SK-N-SH treated with all-trans-retinoic acid at 6 μM for 48 hours (cell line): ENCODE measurements around the gene CNIH4.
A peak's percentile ranks its signal among the peaks of the same experiment; 100 is the strongest.
"Not testable (repeated sequence)": the region's sequence is repeated elsewhere in the genome, so short reads cannot be mapped to it uniquely, and the experiment has no call there.

Experiments
- ATAC-seq: fragments of 200-7000 bp; cut with Tn5 transposase; 3 replicates; pipeline ENCODE4 v1.9.1; 2020; ENCODE audit warnings: mild to moderate bottlenecking, moderate library complexity
- ARNTL ChIP-seq: fragments of 450-650 bp; formaldehyde crosslinking; IDR thresholded peaks from 2 replicates; pipeline ENCODE4 v1.5.0; 2020; ENCODE audit warnings: low read depth, mild to moderate bottlenecking, moderate library complexity, borderline replicate concordance
- BACH2 ChIP-seq: fragments of 250-450 bp; sonication (Bioruptor Pico); IDR thresholded peaks from 2 replicates; pipeline ENCODE4 v1.9.0; 2021; ENCODE audit warnings: mild to moderate bottlenecking, borderline replicate concordance
- CREB5 ChIP-seq: fragments of 250-450 bp; sonication (Bioruptor Pico); IDR thresholded peaks from 2 replicates; pipeline ENCODE4 v1.5.1; 2020; ENCODE audit warnings: low read depth, mild to moderate bottlenecking, moderate library complexity
- CSDC2 ChIP-seq: fragments of 250-450 bp; sonication (Bioruptor Pico); IDR thresholded peaks from 2 replicates; pipeline ENCODE4 v1.5.0; 2020; ENCODE audit warnings: mild to moderate bottlenecking, moderate library complexity
- GLIS3 ChIP-seq: fragments of 250-450 bp; sonication (Bioruptor Pico); IDR thresholded peaks from 2 replicates; pipeline ENCODE4 v1.5.0; 2020; ENCODE audit warnings: mild to moderate bottlenecking, moderate library complexity
- ISL1 ChIP-seq: fragments of 250-450 bp; sonication (Bioruptor Pico); IDR thresholded peaks from 2 replicates; pipeline ENCODE4 v2.1.2; 2022; ENCODE audit warnings: mild to moderate bottlenecking, moderate library complexity
- OSR1 ChIP-seq: fragments of 250-450 bp; sonication (Bioruptor Pico); IDR thresholded peaks from 2 replicates; pipeline ENCODE4 v1.8.0; 2022; ENCODE audit warnings: moderate library complexity, mild to moderate bottlenecking, inconsistent platforms
- PPARA ChIP-seq: fragments of 250-450 bp; sonication (Bioruptor Pico); IDR thresholded peaks from 2 replicates; pipeline ENCODE4 v1.5.0; 2020; ENCODE audit warnings: mild to moderate bottlenecking, borderline replicate concordance
- TCF4 ChIP-seq: fragments of 250-450 bp; sonication (Bioruptor Pico); IDR thresholded peaks from 2 replicates; pipeline ENCODE4 v1.8.0; 2021; ENCODE audit warnings: mild to moderate bottlenecking, moderate library complexity, borderline replicate concordance
- TOX ChIP-seq: fragments of 250-450 bp; sonication (Bioruptor Pico); IDR thresholded peaks from 2 replicates; pipeline ENCODE4 v1.8.0; 2021; ENCODE audit warnings: mild to moderate bottlenecking, moderate library complexity, borderline replicate concordance
- ZFP3 ChIP-seq: fragments of 250-450 bp; sonication (Bioruptor Pico); IDR thresholded peaks from 2 replicates; pipeline ENCODE4 v1.5.0; 2020; ENCODE audit warnings: mild to moderate bottlenecking, moderate library complexity
- ZFP30 ChIP-seq: fragments of 450-650 bp; formaldehyde crosslinking; IDR thresholded peaks from 2 replicates; pipeline ENCODE4 v1.5.0; 2022; ENCODE audit warnings: mild to moderate bottlenecking, moderate library complexity
- ZNF565 ChIP-seq: fragments of 450-650 bp; formaldehyde crosslinking; conservative IDR thresholded peaks from 2 replicates; pipeline ENCODE4 v1.5.0; 2020; ENCODE audit warnings: low read depth, mild to moderate bottlenecking, moderate library complexity
- ZNF70 ChIP-seq: fragments of 450-650 bp; formaldehyde crosslinking; IDR thresholded peaks from 2 replicates; pipeline ENCODE4 v1.5.0; 2020; ENCODE audit warnings: mild to moderate bottlenecking, moderate library complexity
- ZNF8 ChIP-seq: fragments of 450-650 bp; formaldehyde crosslinking; IDR thresholded peaks from 2 replicates; pipeline ENCODE4 v1.5.0; 2020; ENCODE audit warnings: mild to moderate bottlenecking, moderate library complexity
- TF ChIP-seq, protein P1 (sequence below): fragments of 250-450 bp; sonication (Bioruptor Pico); IDR thresholded peaks from 2 replicates; pipeline ENCODE4 v1.5.1; 2021; ENCODE audit warnings: mild to moderate bottlenecking, moderate library complexity
- TF ChIP-seq, protein P2 (sequence below): fragments of 250-450 bp; sonication (Bioruptor Pico); IDR thresholded peaks from 2 replicates; pipeline ENCODE4 v1.5.0; 2020; ENCODE audit warnings: mild to moderate bottlenecking, moderate library complexity

CNIH4 gene

GRCh38 chr1:224340453-224341384 lies 16.0 kb upstream of the CNIH4 start:
- peak; percentile 91 for ATAC-seq

DNA sequence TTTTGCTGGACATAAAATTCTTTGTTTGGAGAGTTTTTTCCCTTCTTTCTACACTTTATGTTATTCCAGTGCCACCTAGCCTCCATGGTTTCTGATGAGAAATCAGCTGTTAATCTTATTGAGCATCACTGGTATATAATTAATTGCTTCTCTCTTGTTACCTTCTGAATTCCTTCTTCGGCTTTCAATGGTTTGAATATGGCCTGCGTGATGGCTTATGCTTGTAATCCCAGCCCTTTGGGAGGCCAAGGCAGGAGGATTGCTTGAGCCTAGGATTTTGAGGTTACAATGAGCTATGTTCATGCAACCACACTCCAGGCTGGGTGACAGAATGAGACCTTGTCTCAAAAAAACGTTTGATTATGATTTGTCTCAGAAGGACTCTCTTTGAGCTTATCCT lies 13.0 kb upstream of the CNIH4 start:
- ATAC-seq = no peak
- TF ChIP-seq TCF4 (CRISPR knock-in tag) (no peak), TOX (CRISPR knock-in tag) (no peak), CREB5 (CRISPR knock-in tag) (no peak), BACH2 (CRISPR knock-in tag) (no peak), GLIS3 (CRISPR knock-in tag) (no peak), ZNF8 (CRISPR knock-in tag) (no peak), ZFP30 (CRISPR knock-in tag) (no peak), OSR1 (CRISPR knock-in tag) (no peak), ISL1 (CRISPR knock-in tag) (no peak), CSDC2 (CRISPR knock-in tag) (no peak)
- TF ChIP-seq, protein P1, sequence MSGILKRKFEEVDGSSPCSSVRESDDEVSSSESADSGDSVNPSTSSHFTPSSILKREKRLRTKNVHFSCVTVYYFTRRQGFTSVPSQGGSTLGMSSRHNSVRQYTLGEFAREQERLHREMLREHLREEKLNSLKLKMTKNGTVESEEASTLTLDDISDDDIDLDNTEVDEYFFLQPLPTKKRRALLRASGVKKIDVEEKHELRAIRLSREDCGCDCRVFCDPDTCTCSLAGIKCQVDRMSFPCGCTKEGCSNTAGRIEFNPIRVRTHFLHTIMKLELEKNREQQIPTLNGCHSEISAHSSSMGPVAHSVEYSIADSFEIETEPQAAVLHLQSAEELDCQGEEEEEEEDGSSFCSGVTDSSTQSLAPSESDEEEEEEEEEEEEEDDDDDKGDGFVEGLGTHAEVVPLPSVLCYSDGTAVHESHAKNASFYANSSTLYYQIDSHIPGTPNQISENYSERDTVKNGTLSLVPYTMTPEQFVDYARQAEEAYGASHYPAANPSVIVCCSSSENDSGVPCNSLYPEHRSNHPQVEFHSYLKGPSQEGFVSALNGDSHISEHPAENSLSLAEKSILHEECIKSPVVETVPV (CRISPR knock-in tag) = no peak
- TF ChIP-seq, all 23 proteins: peak for 0

DNA sequence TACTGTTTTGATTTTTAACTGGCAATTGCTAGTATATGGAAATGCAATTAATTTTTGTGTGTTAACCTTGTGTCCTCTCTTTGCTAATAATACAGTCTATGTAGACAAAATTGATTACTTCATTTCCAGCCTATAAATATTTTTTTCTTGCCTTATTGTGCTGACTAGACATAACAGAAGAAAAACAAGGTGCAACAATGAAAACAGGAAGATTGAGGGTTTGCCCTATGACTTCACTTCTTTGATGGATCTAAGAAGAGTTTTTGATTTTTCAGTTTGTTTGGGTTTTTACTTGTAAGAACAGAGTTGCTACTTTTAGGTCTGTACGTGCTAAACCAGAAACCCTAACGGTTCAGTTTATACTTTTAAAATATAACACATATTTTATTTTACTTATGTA lies 8.5 kb upstream of the CNIH4 start:
- TF ChIP-seq PPARA (CRISPR knock-in tag) = no peak
- TF ChIP-seq, all 23 proteins: peak for 0
- no peak for ATAC-seq

- ATAC-seq = not testable (repeated sequence)
Observed at GRCh38 chr1:224349716-224350115, 7.0 kb upstream of the CNIH4 start.

DNA sequence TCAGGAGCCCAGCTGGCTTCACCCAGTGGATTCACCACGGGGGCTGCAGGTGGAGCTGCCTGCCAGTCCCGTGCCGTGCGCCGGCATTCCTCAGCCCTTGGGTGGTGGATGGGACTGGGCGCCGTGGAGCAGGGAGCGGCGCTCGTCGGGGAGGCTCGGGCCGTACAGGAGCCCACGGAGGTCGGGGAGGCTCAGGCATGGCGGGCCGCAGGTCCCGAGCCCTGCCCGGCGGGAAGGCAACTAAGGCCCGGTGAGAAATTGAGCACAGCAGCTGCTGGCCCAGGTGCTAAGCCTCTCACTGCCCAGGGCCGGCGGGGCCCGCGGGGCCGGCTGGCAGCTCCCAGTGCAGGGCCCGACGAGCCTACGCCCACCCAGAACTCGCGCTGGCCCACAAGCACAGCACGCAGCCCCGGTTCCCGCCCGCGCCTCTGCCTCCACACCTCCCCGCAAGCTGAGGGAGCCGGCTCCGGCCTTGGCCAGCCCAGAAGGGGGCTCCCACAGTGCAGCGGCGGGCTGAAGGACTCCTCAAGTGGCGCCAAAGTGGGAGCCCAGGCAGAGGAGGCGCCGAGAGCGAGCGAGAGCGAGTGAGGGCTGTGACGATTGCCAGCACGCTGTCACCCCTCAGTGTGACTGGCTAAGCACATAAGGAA lies 4.1 kb upstream of the CNIH4 start:
- not testable (repeated sequence) for ATAC-seq

- TF ChIP-seq ZNF565 (no peak), TCF4 (CRISPR knock-in tag) (no peak), CSDC2 (CRISPR knock-in tag) (no peak), BACH2 (CRISPR knock-in tag) (no peak), ZFP3 (CRISPR knock-in tag) (no peak), ARNTL (CRISPR knock-in tag) (no peak), ISL1 (CRISPR knock-in tag) (no peak), ZNF8 (CRISPR knock-in tag) (no peak), ZNF70 (CRISPR knock-in tag) (no peak), PPARA (CRISPR knock-in tag) (no peak), OSR1 (CRISPR knock-in tag) (no peak), TOX (CRISPR knock-in tag) (no peak), CREB5 (CRISPR knock-in tag) (no peak)
- TF ChIP-seq, protein P1 (CRISPR knock-in tag) = no peak
- TF ChIP-seq, protein P2, sequence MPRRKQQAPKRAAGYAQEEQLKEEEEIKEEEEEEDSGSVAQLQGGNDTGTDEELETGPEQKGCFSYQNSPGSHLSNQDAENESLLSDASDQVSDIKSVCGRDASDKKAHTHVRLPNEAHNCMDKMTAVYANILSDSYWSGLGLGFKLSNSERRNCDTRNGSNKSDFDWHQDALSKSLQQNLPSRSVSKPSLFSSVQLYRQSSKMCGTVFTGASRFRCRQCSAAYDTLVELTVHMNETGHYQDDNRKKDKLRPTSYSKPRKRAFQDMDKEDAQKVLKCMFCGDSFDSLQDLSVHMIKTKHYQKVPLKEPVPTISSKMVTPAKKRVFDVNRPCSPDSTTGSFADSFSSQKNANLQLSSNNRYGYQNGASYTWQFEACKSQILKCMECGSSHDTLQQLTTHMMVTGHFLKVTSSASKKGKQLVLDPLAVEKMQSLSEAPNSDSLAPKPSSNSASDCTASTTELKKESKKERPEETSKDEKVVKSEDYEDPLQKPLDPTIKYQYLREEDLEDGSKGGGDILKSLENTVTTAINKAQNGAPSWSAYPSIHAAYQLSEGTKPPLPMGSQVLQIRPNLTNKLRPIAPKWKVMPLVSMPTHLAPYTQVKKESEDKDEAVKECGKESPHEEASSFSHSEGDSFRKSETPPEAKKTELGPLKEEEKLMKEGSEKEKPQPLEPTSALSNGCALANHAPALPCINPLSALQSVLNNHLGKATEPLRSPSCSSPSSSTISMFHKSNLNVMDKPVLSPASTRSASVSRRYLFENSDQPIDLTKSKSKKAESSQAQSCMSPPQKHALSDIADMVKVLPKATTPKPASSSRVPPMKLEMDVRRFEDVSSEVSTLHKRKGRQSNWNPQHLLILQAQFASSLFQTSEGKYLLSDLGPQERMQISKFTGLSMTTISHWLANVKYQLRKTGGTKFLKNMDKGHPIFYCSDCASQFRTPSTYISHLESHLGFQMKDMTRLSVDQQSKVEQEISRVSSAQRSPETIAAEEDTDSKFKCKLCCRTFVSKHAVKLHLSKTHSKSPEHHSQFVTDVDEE (CRISPR knock-in tag) = no peak
- no peak for ATAC-seq
Observed at GRCh38 chr1:224353975-224354925, 2.4 kb upstream of the CNIH4 start.
